ENCODE data around the gene RNF111.

The RNF111 gene

GRCh38 chr15:59104602-59104911 lies 117.1 kb downstream of the RNF111 start:
- DNase-seq (ENCODE audit: low read depth): no peak
- H3K4me3 ChIP-seq (ENCODE audit: low read length): peak overlapping the region; percentile 93
- no peak for TF ChIP-seq CTCF (conservative IDR thresholded peaks at IDR 0.05; ENCODE audit: low read length)

- peak within 1 kb of the TSS; percentile 93 for H3K4me3 ChIP-seq (ENCODE audit: low read length)
- peak; percentile 90 for DNase-seq (ENCODE audit: low read depth)
- TF ChIP-seq CTCF (conservative IDR thresholded peaks at IDR 0.05; ENCODE audit: low read length): no peak
Measured at GRCh38 chr15:59104912-59105732, 117.7 kb downstream of the RNF111 start, which contains the start of gene CCNB2. Gene CCNB2 (plus strand): TSS chr15:59105146. CDS start chr15:59105269, 123 bp downstream.

- TF ChIP-seq CTCF (conservative IDR thresholded peaks at IDR 0.05; ENCODE audit: low read length): 0 out of 2 replicates have a peak, but pooled peaks have one; percentile 8
- peak overlapping the region; percentile 93 for H3K4me3 ChIP-seq (ENCODE audit: low read length)
- DNase-seq (ENCODE audit: low read depth): no peak
Measured at GRCh38 chr15:59105854-59106253, 118.4 kb downstream of the RNF111 start.

- H3K4me3 ChIP-seq (ENCODE audit: low read length): no peak overlapping the region
- no peak for DNase-seq (ENCODE audit: low read depth)
- TF ChIP-seq CTCF (conservative IDR thresholded peaks at IDR 0.05; ENCODE audit: low read length): no peak
Measured at GRCh38 chr15:59111251-59111650, 123.8 kb downstream of the RNF111 start.

- peak; percentile 16 for DNase-seq (ENCODE audit: low read depth)
- no peak for TF ChIP-seq CTCF (conservative IDR thresholded peaks at IDR 0.05; ENCODE audit: low read length)
- no peak overlapping the region for H3K4me3 ChIP-seq (ENCODE audit: low read length)
Measured at GRCh38 chr15:59115047-59115446, 127.6 kb downstream of the RNF111 start.

- no peak for TF ChIP-seq CTCF (conservative IDR thresholded peaks at IDR 0.05; ENCODE audit: low read length)
- peak; percentile 85 for DNase-seq (ENCODE audit: low read depth)
- H3K4me3 ChIP-seq (ENCODE audit: low read length): no peak overlapping the region
Measured at GRCh38 chr15:59116141-59116540, 128.7 kb downstream of the RNF111 start.

- no peak for DNase-seq (ENCODE audit: low read depth)
- H3K4me3 ChIP-seq (ENCODE audit: low read length): no peak overlapping the region
- TF ChIP-seq CTCF (conservative IDR thresholded peaks at IDR 0.05; ENCODE audit: low read length): no peak
Measured at GRCh38 chr15:59116771-59117170, 129.3 kb downstream of the RNF111 start.
